ENCODE data around the gene SLC2A11.
"Not testable (repeated sequence)": the region's sequence is repeated elsewhere in the genome, so short reads cannot be mapped to it uniquely, and the experiment has no call there.

SLC2A11 gene

DNA sequence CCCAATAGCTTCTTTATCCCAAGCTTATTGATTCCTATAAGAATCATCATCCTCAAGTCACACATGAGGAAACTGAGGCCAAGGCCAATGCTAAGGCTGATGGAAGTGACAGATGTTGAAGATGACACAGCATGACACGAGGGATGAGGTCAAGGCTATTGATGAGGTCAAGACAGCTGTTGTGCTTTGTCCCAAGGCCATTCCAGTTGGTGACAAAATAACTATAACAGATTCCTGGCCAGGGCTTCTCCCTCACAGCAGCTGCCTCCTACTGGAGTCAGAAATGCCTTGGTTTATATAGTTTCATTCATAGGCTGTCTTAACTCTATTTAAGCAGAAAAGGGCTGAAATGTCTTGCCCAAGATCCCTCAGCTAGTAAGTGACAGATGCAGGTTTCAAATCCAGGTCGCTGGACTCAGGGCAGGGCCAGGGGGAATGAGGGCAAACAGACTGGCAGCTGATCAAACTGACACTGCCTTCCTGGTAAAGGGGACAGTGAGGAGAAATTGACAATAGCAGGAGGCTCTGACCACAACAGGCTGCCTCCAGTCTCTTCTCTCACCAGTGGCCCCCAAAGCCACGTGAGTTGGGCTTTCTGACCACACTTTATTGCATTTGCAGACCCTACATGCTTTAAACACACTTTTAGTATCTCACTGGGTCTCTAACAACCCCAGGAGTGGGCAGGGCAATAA is 53.0 kb downstream of the SLC2A11 start:
- DNase-seq = no peak

DNA sequence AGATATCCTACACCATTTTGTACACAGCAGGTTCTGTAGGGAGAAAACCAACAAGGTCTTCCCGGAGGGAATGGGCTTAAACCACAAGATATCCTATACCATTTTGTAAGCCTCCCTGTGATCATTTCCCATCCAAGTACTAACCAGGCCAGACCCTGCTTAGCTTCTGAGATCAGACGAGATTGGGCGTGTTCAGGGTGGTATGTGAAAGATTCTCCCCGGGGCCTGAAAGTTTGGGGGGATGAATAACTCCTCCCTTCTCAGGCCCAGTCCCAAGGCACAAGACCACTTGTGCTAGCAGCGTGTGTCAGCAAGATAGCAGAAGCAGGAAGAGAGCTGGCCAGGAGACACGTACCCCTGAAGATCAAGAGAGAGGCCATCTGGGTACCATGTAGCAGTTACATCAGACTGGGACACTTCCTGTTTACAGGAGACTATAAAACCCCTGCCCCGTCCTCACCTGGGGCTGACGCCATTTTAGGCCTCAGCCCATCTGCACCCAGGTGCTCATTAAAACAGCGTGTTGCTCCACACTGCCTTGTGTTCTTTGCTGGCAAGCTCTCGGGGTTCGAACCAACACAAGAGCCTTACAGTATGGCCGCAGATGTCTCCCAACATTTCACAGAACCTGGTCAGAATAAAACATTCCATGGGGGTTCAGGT is 53.8 kb downstream of the SLC2A11 start:
- DNase-seq = no peak

DNA sequence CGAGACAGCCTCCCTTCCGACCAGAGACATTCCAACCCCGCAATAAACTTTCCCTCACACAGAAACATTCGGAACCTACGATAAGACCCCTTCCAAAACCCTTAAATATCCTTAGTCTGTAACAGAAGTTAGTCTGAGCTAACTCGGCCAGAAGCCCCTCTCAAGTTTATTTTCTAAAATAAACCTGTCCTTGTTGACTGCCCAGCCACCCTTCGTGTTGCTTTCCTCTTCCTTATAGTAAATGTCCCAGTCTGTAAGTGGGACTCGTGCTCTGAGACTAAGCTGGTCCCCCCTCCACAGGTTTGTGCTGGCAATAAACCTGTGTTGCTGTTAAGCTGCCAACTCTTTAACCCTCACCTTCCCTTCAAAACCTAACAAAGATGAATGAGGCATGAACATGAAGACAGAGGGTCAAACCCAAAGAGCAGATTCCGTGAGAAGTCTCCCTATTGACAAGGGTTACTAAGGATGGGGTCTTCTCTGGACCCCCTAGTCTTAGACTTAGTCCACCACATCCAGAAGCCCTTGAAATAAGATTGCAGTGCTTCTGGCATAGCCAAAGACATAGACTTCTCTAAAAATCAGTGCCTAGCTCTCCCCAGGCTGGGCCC is 54.7 kb downstream of the SLC2A11 start:
- no peak for DNase-seq

DNA sequence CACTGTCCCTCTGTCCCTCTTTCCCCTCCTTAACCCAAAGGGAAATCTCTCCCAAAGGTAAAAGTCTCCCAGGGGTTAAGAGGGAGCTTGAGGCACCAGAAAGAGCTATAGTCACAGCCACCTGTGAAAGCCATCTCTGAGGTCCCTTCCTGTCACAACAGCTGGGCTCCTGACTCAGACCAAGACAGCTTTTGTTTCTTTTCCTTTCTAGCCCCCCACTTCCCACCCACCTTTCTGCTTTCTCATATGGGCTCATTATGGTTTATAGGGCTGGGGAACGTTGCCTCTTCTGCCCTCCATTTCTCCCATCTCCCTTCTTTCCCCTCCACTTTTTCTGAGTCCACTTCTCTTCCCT is 55.6 kb downstream of the SLC2A11 start:
- DNase-seq = no peak

DNA sequence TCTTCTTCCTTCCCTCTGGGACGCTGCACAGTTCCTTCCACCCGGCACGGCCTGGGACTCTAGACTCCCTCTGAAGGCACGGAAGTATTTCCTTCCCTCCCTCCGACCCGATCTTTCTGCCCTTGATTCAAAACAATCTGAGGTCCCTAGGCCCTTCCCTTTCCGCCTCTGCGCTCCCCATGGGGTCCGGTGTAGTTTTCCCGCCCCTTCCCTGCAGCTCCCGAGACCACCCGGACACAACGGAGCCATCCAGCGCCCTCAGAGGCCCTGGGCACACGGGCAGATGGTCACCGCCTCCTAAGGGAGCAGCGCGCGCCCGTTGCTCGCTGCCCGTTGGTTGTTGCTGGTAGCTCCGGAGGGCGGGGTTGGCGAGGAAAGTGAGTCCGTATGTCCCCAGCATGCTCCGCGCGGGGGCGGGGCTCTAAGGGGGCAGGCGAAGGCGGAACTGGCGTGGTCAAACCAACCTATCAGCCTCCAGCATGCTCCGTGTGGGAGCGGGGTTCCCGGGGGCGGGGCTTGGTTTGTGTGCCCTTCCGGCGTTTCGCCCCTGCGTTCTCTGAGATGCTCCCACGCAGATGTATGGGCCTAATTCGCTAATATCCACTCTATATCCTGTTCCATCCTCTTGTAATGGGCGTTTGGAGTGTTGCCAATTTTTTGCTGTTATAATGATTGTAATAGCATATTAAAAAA is 56.1 kb downstream of the SLC2A11 start:
- DNase-seq = peak; percentile 99

DNA sequence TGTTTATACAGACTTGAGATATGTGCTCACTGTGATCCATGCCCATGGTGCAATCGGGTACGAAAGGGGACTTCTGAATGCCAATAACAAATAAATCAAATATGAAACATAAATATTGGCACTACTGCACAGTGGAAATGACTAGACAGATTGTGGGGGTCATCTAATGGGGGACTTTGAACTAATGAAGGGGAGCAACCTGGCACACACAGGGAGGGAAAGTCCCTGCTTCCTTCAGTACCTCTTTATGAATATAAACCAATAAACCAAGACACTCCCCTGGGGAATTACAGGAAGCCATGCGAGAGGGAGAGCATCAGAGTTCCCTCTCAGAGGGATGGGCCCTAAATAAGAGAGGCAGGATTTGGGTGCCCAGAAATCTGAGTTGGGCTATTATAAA is 57.6 kb downstream of the SLC2A11 start:
- no peak for DNase-seq

DNA sequence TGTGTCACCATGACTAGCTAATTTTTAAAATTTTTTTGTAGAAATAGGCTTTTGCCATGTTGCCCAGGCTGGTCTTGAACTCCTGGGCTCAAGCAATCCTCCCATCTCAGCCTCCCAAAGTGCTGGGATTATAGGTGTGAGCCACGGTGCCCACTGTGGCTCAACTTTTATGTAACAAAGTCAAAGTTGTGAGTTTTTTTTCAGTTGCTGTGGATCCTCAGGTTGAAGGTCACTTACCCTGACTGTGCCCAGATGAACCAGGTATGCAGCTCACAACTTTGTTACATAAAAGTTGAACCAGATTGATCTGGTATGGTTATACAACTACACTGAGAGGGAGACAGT is 62.6 kb downstream of the SLC2A11 start:
- not testable (repeated sequence) for DNase-seq

DNA sequence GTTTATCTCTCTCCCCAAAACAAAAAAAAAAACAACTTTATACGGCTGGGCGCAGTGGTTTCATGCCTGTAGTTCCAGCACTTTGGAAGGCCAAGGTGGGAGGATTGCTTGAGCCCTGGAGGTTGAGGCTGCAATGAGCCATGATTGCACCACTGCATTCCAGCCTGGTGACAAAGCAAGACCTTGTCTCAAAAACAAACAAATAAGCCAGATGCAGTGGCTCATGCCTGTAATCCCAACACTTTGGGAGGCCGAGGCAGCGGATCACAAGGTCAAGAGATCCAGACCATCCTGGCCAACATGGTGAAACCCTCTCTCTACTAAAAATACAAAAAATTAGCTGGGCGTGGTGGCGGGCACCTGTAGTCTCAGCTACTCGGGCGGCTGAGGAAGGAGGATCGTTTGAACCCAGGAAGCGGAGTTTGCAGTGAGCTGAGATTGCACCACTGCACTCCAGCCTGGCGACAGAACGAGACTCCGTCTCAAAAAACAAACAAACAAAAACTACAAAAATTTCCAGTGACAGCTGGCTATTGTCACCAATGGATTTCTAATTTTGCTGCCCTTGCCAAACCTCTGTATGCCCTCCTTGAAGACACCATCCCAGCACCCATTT is 64.0 kb downstream of the SLC2A11 start:
- not testable (repeated sequence) for DNase-seq

DNA sequence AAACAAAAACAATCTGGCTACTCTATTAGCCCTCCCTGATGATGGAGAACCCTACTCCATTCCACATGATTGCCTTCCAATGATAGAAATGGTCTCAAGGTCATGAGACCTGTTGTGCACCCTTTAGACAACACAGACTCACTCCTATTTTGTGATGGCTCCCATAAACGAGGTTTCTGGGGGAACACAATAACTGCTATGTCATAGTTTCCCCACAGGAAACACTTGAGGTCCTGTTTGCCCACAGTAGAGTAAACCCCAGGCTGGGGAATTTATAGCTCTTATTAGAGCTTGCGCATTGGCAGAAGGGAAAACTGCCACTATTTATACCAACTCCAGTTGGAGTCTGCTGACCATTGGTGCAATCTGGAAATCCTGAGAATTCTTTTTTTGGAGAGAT is 65.2 kb downstream of the SLC2A11 start:
- DNase-seq = no peak

DNA sequence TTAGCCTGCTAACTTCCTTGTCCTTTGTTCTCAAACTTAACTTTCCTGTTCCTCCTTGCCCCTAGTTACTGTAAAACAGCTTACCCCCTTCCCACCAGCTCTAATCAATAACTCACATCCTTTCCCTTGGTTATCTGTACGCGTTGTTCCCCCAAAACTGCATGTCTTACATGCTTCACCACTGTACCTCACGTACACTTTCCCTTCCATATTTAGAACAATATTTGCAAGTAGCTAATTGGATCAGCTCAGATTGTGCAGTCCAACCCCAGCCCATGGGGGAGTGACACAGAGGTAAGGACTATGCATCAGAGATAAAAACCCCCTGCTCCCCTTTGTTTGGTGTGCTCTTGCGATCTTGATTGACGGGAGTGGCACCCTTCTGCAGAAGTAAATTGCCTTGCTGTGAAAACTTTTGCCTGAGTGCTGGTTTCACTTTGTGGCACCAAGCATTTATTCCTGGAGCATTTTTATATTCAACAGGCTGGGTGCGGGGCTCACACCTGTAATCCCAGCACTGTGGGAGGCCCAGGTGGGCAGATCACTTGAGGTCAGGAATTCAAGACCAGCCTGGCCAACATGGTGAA is 67.4 kb downstream of the SLC2A11 start:
- no peak for DNase-seq

DNA sequence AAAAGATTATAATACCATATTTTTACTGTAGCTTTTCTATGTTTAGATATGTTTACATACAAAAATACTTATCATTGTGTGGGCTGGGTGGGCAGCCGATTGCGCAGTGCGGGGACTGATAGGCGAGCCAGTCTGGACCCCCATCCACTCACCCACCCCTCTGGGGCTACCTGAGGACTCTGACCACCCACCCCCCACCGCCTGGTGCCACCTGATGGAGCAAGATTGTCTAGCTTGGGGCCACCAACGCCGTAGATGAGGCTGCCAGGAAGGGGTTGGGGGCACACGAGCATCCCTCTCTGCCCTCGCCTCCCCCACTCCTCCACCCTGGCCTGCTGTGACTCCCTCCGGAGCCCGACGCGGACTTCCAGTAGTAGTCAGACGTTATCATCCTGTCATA is 68.9 kb downstream of the SLC2A11 start:
- no peak for DNase-seq
